GM12874 (cell line): ENCODE data around the gene THSD4.

Experiments
- CTCF ChIP-seq: IDR thresholded peaks from 2 replicates; pipeline ENCODE4 v1.5.1; 2011; ENCODE audit warnings: low read depth, mild to moderate bottlenecking, control low read depth, low read length, moderate library complexity; ENCODE audit not compliant: insufficient read depth

Gene THSD4

GRCh38 chr15:71294251-71294910, 179.1 kb downstream of the THSD4 start:
- TF ChIP-seq CTCF = no peak

GRCh38 chr15:71294911-71295602, 179.8 kb downstream of the THSD4 start:
- no peak for TF ChIP-seq CTCF

- no peak for TF ChIP-seq CTCF
Measured at GRCh38 chr15:71295603-71296314, 180.5 kb downstream of the THSD4 start.

- TF ChIP-seq CTCF = no peak
Measured at GRCh38 chr15:71296315-71296679, 181.0 kb downstream of the THSD4 start.

GRCh38 chr15:71301958-71302621, 186.8 kb downstream of the THSD4 start:
- no peak for TF ChIP-seq CTCF

GRCh38 chr15:71302861-71303410, 187.7 kb downstream of the THSD4 start:
- no peak for TF ChIP-seq CTCF

GRCh38 chr15:71303977-71304376, 188.7 kb downstream of the THSD4 start:
- TF ChIP-seq CTCF = no peak
